HG03066 (cell line): Measurements from ENCODE around the gene AGER.
"Not testable (repeated sequence)": the region's sequence is repeated elsewhere in the genome, so short reads cannot be mapped to it uniquely, and the experiment has no call there.

Source experiments
- ATAC-seq: cut with Tn5 transposase; IDR thresholded peaks from one replicate; pipeline ENCODE4 v1.9.1; 2021; ENCODE audit warnings: low read depth; ENCODE audit not compliant: unreplicated experiment

AGER gene

DNA sequence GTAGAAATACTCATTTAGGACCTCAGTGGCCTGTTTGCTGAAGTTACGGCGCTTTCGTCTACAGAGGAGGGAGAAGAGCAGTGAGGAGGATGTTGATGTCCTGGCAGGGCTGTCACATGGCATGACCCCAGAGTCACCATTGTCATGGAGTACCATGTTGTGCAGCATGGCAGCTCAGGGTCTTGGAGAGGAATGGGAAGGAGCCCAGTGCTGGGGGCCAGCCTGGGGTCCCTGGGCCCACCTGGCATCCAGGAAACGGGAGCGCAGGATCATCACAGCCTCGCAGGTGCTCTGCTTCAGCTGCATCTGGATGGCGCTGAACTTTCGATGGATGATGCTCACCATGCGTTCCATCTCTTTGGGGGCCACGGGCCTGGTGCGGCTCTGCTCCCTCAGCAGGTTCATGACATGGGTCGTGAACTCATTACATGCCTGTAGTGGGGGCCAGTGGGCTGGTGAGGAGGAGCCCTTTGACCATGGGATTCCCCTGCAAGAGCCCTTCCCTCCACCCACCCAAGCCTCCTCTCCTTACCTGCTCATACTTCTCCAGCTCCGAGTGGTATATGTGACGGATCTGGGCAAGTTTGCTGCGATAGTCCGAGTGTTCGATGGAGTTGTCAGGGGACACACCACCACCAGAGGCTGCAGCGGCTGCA, 3.8 kb upstream of the AGER start:
- ATAC-seq, result not testable (repeated sequence)

DNA sequence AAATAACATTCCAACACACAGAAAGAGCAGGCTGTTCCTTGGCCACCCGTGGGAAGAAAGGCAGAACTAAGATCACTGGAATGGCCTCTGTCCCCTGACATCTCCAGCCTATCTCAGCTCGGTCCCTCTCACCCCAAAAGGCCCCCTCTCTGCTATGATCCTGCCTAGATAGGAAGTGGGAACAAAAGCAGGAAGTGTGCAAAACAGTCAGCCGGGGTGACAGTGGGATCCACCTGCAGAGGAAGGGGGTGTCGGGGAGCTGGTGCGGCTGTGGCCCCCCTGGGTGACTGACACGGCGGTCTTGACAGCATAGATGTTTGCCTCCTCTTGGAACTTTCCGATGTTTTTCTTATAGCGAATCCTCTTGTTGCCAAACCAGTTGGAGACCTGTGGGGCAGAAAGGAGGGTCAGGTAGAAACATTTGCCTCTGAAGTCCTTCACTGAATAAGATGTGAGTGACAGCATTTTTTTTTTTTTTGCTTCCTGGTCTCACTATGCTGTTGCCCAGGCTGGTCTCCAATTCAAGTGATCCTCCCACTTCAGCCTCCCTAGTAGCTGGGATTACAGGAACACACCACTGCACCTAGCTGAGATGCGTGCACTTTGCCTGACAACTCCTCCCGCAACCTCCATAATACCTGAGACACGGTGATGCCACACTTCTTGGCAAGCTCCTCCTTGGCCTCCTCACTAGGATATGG, 3.1 kb upstream of the AGER start:
- no peak for ATAC-seq

DNA sequence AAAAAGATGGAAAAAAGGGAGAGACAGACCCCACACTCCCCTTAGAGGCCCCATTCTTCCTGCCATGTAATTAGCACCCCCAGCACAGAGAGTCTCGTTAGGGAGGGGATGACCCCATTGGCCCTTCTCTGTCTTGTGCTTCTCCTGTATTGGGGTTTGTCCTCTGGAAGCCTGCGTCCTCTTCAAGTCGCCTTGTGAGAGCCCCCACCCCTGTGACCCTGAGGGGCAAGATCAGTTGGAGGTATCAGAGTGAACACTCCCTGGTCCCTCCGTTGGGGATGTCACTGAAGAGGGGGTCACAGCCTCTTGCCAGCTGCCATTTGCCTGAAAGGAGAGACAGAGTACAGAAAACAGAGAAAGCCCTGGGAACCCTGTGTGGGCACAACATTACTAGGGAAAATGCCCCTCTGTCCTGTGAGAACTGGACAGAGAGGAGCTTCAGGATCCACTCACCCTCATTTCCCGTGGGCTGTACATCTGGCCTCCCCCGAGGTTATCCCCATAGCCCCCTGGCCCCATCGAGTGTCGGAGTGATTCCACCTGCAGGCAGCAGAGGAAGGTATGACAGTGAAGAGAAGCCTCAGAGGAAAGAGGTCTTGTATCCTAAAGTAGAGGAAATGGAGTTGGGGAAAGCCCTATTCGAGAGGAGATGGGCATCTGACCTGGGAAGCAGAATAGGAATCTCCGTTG, 2.2 kb upstream of the AGER start:
- not testable (repeated sequence) for ATAC-seq

GRCh38 chr6:32185681-32186131, 1.7 kb upstream of the AGER start:
- ATAC-seq, result not testable (repeated sequence)

GRCh38 chr6:32183483-32184083, 470 bp downstream of the AGER start:
- ATAC-seq, result no peak

- no peak for ATAC-seq
Observed at GRCh38 chr6:32183030-32183429, 1.0 kb downstream of the AGER start.

- ATAC-seq, result no peak
Observed at GRCh38 chr6:32182555-32182981, 1.5 kb downstream of the AGER start.

DNA sequence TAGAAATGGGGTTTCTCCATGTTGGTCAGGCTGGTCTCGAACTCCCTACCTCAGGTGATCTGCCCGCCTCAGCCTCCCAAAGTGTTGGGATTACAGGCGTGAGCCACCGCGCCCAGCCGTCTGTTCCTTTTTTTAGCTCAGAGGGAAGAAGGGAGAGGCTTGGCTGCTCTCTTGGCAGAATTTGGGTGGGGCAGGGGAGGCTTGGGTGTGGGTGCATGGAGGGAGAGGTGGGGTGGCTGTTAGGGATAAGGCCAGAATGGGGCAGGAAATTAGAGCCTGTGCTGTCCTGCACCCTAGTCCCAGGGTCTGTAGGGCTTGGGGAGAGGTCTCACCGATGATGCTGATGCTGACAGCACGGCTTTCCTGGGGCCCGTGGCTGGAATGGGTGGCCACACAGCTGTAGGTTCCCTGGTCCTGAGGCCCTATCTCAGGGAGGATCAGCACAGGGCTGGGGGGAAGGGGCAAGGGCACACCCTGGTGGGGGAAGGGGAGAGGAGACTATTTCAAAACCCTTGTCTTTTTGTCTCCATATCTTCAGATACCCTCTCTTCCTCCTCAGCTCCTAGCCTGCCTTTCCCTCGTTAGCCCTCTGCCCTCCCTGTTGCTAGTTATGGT, 2.0 kb downstream of the AGER start:
- ATAC-seq, result no peak

- ATAC-seq, result no peak
Observed at GRCh38 chr6:32181148-32181702, 2.8 kb downstream of the AGER start.

GRCh38 chr6:32179766-32180405, 4.2 kb downstream of the AGER start:
- ATAC-seq, result no peak

- no peak for ATAC-seq
Observed at GRCh38 chr6:32178547-32179440, 5.3 kb downstream of the AGER start.

DNA sequence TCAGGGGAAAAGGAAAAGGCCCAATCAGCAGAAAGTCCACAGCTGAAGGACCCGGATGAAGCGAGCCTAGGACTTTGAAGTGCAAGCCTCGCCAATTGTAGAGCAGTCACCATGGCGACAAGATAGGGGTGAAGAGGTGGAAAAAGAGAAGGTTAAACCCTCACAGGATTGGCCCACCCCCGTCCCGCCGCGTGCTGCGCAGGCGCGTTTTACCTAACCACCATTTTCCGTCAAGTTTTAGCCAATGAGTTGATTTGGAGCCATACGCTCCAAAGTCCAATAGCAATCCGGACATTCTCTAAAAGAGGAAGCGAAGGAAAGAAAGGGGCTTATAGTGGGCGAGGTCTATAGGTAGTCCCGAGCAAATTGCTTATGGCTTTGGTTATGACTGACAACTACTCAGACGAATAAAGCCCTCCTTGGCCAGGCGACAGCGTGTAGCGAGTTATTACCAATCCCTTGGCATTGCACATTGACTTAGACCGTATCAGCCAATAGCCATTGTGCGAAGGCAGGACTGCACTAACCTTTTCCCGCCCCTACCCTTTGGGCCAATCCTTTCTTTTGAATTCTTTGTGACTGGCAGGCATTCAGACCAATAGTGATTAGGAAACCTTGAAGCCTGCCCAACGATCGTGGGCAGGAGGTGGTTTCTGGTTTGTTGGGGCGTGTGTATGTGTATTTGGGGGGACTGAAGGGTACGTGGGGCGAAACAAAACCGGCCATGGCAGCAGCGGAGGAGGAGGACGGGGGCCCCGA, 6.1 kb downstream of the AGER start, which contains the start of gene RNF5:
RNF5 (plus strand) TSS at position 618 of the 759 bp plus-strand sequence; CDS start at position 725, 107 bp downstream.
- ATAC-seq, result peak; percentile 81

DNA sequence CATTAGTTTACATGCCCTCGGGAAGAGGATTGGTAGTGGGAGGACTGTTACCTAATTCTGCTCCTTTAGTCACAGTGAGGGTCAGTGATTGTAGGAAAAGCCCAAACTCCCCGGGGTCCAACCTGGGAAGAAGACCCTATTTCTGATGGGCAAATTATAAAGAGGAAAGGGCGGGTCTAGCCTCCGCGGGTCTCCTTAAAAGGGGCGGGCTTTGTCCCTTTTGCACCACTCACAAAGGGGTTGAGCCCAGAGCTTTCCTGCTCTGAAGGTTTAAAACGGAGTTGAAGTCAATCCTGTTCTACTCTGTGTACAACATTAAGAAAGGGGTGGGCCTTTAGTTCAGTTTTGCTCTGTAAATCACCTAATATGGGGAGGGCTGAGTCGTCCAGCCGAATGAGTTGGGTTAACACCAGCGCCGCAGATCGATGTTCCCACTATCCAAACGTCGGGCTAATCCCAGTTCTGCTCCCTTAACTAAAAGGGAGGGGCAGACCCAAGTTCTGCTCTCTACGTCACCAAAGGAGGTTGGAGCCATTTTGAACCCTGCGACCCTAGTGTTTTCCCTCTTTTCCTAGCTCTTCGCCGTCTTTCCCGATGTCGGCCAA, 6.8 kb downstream of the AGER start:
- no peak for ATAC-seq

DNA sequence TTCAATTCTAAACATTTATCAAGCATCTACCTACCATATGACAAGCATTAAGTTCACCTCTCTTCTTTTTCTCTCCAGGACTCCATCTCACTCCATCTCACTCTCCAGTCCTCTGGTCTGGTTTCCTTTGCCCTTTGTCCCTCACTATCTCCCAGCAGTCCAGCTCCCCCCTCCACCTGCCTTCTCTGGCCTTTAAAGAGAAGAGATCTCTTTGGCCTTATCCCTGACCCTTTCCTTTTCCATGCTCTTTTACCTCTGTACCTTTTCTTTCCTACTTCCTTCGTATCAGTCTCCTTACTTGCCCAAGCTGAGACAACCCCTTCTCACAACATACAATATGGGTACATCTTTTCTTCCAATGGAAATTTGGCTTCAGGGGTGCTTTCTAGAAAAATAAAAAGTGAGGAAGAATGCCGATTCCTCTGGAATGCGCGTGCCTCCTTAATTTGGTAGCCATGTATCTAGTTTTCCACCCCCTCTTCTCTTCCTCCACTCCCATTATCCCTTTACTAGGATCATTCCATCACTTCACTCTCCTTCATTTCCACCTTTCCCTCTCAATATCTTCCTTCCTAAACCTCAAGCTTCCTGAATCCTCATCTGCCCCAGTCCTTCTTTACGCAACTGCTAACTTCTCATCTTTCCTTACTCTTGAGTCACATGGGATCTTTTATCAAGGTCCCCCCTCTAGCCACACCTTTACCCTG, 7.4 kb downstream of the AGER start:
- no peak for ATAC-seq

DNA sequence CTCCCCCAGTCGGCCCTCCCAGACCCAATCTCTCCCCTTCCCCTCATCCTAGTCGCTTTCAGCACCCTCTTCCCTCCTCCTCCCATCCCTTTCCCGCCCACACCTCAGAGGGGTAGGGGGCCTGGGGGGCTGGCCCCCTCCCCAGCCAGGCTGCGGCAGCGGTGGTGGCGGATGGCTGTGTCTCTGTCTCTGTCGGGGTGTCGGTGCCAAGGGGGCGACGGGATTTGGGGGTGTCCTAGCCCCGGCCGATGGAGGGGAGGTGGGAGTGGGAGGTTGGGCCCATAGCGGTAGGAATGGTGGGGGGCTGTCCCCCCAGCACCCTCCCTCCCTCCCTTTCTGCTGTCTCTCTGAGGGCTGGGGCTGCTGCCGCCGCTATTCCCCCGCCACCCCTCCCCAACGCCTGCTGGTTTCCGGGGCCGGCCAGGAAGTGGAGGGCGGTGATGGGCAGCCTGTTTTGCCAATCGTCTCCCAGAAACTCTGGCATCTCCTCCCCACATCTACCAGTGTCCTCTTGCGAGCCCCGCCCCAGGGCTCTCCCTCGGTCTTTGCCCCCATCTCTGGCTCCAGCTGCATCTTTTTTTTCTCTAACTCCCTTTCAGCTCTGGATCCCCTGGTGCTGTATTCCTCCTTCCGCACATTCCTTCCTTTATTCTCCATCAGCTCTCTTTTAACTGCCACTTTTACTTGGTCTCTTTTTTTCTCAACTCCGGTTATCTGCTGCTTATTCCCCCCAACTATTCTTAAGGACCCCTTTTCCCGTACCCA, 8.2 kb downstream of the AGER start, which contains the start of gene AGPAT1:
AGPAT1 (minus strand) TSS at position 374 of the 765 bp plus-strand sequence. CDS start 4,588 bp downstream, outside the sequence.
- ATAC-seq, result no peak

DNA sequence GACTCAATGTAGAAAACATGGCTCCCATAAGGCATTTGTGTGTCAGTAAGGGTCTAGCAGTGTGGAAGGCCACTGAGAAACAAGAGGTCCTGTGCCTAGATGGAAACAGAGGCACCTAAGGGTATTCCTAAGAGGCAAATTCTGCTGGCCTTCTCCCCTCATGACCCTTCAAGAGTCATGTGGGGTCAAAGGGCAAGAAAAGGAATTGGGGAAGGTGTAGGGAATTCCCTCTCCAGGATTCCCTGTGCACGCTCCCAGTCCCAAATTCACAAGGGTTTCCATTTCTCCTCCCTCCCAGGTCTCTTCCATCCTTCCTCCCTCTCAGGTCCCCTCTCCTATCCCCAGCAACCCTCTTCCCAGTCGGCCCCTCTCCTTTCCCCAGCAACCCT, 8.7 kb downstream of the AGER start:
- ATAC-seq, result no peak
